HepG2 (cell line): ENCODE measurements around the gene SENP6. TPM values are rescaled to one million over a fixed set of nuclear protein-coding genes. Genes with fewer than 3 reads are reported as not detected.

Experiments
- BATF2 ChIP-seq: sonication (generic); formaldehyde crosslinking; IDR thresholded peaks from 2 replicates; pipeline ENCODE4 v1.8.0; 2022; ENCODE audit warnings: mild to moderate bottlenecking, missing genetic modification reagents, moderate library complexity
- CHD4 ChIP-seq: fragments of 200-600 bp; sonication (generic); IDR thresholded peaks from 2 replicates; pipeline ENCODE4 v1.7.0; 2017; ENCODE audit warnings: mild to moderate bottlenecking, low read length, borderline replicate concordance
- CREB1 ChIP-seq, 2 experiments: fragments of 450-650 bp in 1 of 2; IDR thresholded peaks; 2 replicates each; pipeline ENCODE4 v1.6.1; 2016 to 2017; ENCODE audit warnings: control low read depth in 1 of 2, mild to moderate bottlenecking in 1 of 2, missing compliant biosample characterization in 1 of 2, missing genetic modification characterization in 1 of 2
- DMAP1 ChIP-seq: IDR thresholded peaks from 2 replicates; pipeline ENCODE4 v1.6.1; 2016
- KAT7 ChIP-seq: IDR thresholded peaks from 2 replicates; pipeline ENCODE4 v1.6.1; 2018; ENCODE audit warnings: borderline replicate concordance, missing compliant biosample characterization
- SMC3 ChIP-seq: IDR thresholded peaks from 2 replicates; pipeline ENCODE4 v1.6.1; 2011; ENCODE audit warnings: low read length, improper control_type of control experiment
- ZFP82 ChIP-seq: sonication (generic); formaldehyde crosslinking; IDR thresholded peaks from 2 replicates; pipeline ENCODE4 v1.5.1; 2020; ENCODE audit warnings: mild to moderate bottlenecking, missing genetic modification reagents, borderline replicate concordance
- ZNF343 ChIP-seq: sonication (generic); formaldehyde crosslinking; IDR thresholded peaks from 2 replicates; pipeline ENCODE4 v1.4.0; 2020; ENCODE audit warnings: mild to moderate bottlenecking, missing genetic modification reagents
- ZNF549 ChIP-seq: sonication (generic); formaldehyde crosslinking; IDR thresholded peaks from 2 replicates; pipeline ENCODE4 v1.5.0; 2020; ENCODE audit warnings: missing genetic modification reagents
- ZNF7 ChIP-seq: IDR thresholded peaks from 2 replicates; pipeline ENCODE4 v1.6.1; 2016; ENCODE audit warnings: missing biosample characterization, missing genetic modification reagents
- polyA plus RNA-seq, 8 experiments: library from polyadenylated mRNA; depleted of rRNA in 3 of 8; stranded (reverse) in 7 of 8; unstranded in 1 of 8; fragments of >200 nt; fragmentation: Illumina TruSeq in 4 of 8; extraction: Trizol in 4 of 8; gene quantifications; 2 replicates each; pipeline versions ENCODE4 v1.2.1 to v1.2.3, GENCODE V29; 2011 to 2016; ENCODE audit warnings: low read depth in 4 of 8, missing spikeins in 1 of 8, mixed read lengths in 1 of 8; ENCODE audit not compliant: insufficient read depth in 1 of 8
- total RNA-seq, 5 experiments: library from RNA; depleted of rRNA; stranded (reverse); fragments of >200 nt; fragmentation: Illumina TruSeq; extraction: Trizol; gene quantifications; 2 replicates each; pipeline ENCODE4 v1.2.3, GENCODE V29; 2016; ENCODE audit warnings: low read depth in 1 of 5
- TF ChIP-seq, protein P1 (sequence below): sonication (generic); formaldehyde crosslinking; IDR thresholded peaks from 2 replicates; pipeline ENCODE4 v1.4.0; 2020; ENCODE audit warnings: mild to moderate bottlenecking, missing genetic modification reagents
- TF ChIP-seq, protein P2 (sequence below): sonication (generic); formaldehyde crosslinking; conservative IDR thresholded peaks from 2 replicates; pipeline ENCODE4 v1.8.0; 2022; ENCODE audit warnings: missing genetic modification reagents
- TF ChIP-seq, protein P3 (sequence below): sonication (generic); formaldehyde crosslinking; IDR thresholded peaks from 2 replicates; pipeline ENCODE4 v1.8.0; 2023; ENCODE audit warnings: mild to moderate bottlenecking, missing genetic modification reagents

The SENP6 gene
- total and polyA plus RNA-seq, 2 of the 13 experiments (the other 11 are each of a cell fraction or from before 2014, with no cell fraction given) = 21.9 to 50.1 TPM

GRCh38 chr6:75748743-75749538 lies 147.3 kb downstream of the SENP6 start, which contains the start of gene MYO6 (continued):
- TF ChIP-seq, protein P1, sequence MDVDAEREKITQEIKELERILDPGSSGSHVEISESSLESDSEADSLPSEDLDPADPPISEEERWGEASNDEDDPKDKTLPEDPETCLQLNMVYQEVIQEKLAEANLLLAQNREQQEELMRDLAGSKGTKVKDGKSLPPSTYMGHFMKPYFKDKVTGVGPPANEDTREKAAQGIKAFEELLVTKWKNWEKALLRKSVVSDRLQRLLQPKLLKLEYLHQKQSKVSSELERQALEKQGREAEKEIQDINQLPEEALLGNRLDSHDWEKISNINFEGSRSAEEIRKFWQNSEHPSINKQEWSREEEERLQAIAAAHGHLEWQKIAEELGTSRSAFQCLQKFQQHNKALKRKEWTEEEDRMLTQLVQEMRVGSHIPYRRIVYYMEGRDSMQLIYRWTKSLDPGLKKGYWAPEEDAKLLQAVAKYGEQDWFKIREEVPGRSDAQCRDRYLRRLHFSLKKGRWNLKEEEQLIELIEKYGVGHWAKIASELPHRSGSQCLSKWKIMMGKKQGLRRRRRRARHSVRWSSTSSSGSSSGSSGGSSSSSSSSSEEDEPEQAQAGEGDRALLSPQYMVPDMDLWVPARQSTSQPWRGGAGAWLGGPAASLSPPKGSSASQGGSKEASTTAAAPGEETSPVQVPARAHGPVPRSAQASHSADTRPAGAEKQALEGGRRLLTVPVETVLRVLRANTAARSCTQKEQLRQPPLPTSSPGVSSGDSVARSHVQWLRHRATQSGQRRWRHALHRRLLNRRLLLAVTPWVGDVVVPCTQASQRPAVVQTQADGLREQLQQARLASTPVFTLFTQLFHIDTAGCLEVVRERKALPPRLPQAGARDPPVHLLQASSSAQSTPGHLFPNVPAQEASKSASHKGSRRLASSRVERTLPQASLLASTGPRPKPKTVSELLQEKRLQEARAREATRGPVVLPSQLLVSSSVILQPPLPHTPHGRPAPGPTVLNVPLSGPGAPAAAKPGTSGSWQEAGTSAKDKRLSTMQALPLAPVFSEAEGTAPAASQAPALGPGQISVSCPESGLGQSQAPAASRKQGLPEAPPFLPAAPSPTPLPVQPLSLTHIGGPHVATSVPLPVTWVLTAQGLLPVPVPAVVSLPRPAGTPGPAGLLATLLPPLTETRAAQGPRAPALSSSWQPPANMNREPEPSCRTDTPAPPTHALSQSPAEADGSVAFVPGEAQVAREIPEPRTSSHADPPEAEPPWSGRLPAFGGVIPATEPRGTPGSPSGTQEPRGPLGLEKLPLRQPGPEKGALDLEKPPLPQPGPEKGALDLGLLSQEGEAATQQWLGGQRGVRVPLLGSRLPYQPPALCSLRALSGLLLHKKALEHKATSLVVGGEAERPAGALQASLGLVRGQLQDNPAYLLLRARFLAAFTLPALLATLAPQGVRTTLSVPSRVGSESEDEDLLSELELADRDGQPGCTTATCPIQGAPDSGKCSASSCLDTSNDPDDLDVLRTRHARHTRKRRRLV (CRISPR knock-in tag) = no peak
- TF ChIP-seq SMC3 (no peak), DMAP1 (CRISPR knock-in tag) (peak; percentile 22; the same call in 1 of the 2 replicates), KAT7 (CRISPR knock-in tag) (peak; percentile 47; the same call in 1 of the 2 replicates), CHD4 (no peak), ZNF343 (CRISPR knock-in tag) (no peak), ZNF7 (CRISPR knock-in tag) (no peak), ZNF549 (no peak), BATF2 (CRISPR knock-in tag) (no peak), CREB1 (IDR thresholded peaks at IDR 0.05) (peak; percentile 50; the same call in 1 of the 2 replicates), CREB1 (CRISPR knock-in tag; IDR thresholded peaks at IDR 0.05) (no peak), ZFP82 (CRISPR knock-in tag) (no peak)
- TF ChIP-seq, protein P2, sequence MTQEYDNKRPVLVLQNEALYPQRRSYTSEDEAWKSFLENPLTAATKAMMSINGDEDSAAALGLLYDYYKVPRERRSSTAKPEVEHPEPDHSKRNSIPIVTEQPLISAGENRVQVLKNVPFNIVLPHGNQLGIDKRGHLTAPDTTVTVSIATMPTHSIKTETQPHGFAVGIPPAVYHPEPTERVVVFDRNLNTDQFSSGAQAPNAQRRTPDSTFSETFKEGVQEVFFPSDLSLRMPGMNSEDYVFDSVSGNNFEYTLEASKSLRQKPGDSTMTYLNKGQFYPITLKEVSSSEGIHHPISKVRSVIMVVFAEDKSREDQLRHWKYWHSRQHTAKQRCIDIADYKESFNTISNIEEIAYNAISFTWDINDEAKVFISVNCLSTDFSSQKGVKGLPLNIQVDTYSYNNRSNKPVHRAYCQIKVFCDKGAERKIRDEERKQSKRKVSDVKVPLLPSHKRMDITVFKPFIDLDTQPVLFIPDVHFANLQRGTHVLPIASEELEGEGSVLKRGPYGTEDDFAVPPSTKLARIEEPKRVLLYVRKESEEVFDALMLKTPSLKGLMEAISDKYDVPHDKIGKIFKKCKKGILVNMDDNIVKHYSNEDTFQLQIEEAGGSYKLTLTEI (CRISPR knock-in tag) = no peak
- TF ChIP-seq, protein P3, sequence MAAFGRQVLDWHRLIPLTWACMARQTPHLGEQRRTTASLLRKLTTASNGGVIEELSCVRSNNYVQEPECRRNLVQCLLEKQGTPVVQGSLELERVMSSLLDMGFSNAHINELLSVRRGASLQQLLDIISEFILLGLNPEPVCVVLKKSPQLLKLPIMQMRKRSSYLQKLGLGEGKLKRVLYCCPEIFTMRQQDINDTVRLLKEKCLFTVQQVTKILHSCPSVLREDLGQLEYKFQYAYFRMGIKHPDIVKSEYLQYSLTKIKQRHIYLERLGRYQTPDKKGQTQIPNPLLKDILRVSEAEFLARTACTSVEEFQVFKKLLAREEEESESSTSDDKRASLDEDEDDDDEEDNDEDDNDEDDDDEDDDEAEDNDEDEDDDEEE (CRISPR knock-in tag) = no peak; the same call in 1 of the 2 replicates
